Measurements from ENCODE around the gene GPR26. TPM values are rescaled to one million over a fixed set of nuclear protein-coding genes. Genes with fewer than 3 reads are reported as not detected.

GPR26 gene
- total RNA-seq, 1 experiment from 2014 or later, result 0.07 TPM

- Histone ChIP-seq H4K20me1 (ENCODE audit: control insufficient read depth, insufficient read depth, insufficient read length) (no peaks in the 10 kb centered on the region), H3K27me3 (ENCODE audit: insufficient read depth, low read length) (no peaks in the 10 kb centered on the region), H3K18ac (ENCODE audit: insufficient read length, low read depth, low read length) (peak overlapping the region; percentile 19), H3T11ph (ENCODE audit: low read length) (no peak overlapping the region), H3K4me1 (ENCODE audit: insufficient read depth, low read length) (peaks cover 10% of the 10 kb centered on the region; the same call in 1 of the 2 replicates), H3K56ac (ENCODE audit: insufficient read length, low read depth, low read length) (no peak overlapping the region), H2AK5ac (ENCODE audit: insufficient read length, low read length) (no peak overlapping the region), H2BK120ac (ENCODE audit: low read depth, low read length, poor library complexity, severe bottlenecking) (no peak overlapping the region), H3K9me3 (ENCODE audit: control insufficient read depth, low read depth, low read length) (no peaks in the 10 kb centered on the region), H3K23ac (ENCODE audit: insufficient read length, low read depth, low read length) (no peak overlapping the region), H2BK20ac (ENCODE audit: low read depth, low read length, poor library complexity, severe bottlenecking) (no peak overlapping the region), H3K79me2 (ENCODE audit: insufficient read depth, low read length) (no peaks in the 10 kb centered on the region), H3K79me1 (ENCODE audit: insufficient read depth, low read depth, low read length, poor library complexity, severe bottlenecking) (no peaks in the 10 kb centered on the region), H3K4me2 (ENCODE audit: insufficient read depth, insufficient read length, low read length) (no peak overlapping the region), H2BK5ac (ENCODE audit: insufficient read length, low read length) (no peak overlapping the region), H3K27ac (ENCODE audit: insufficient read length, low read depth, low read length) (no peak overlapping the region), H2BK15ac (ENCODE audit: low read depth, low read length) (no peak overlapping the region), H2BK12ac (ENCODE audit: insufficient read length, low read depth, low read length) (no peak overlapping the region), H3K14ac (ENCODE audit: insufficient read depth, low read length) (0 out of 2 replicates have a peak overlapping the region, but pooled peaks have one; percentile 32), H3K23me2 (ENCODE audit: insufficient read length, low read depth, low read length, poor library complexity, severe bottlenecking) (no peaks in the 10 kb centered on the region), H4K91ac (ENCODE audit: insufficient read length, low read depth, low read length) (no peak overlapping the region), H2AFZ (ENCODE audit: low read length) (no peak overlapping the region), H4K5ac (ENCODE audit: insufficient read length, low read depth, low read length) (no peak overlapping the region), H3K4ac (ENCODE audit: low read depth, low read length) (no peak overlapping the region), H4K8ac (replicated peaks; ENCODE audit: insufficient read length, low read depth, low read length) (no peak overlapping the region), H3K9ac (ENCODE audit: extremely low read depth, insufficient read length, low read length) (no peak overlapping the region)
- H3K4me1 Mint-ChIP-seq, result peaks cover 22 to 27% of the 10 kb centered on the region in 2 experiments
- H3K36me3 Mint-ChIP-seq (ENCODE audit: insufficient read depth in 1 of 3, low read depth in 3 of 3), result no peaks in the 10 kb centered on the region
- TF ChIP-seq CTCF (conservative IDR thresholded peaks at IDR 0.05), result no peak
- peak overlapping the region in 1 of 3 experiments; percentile 94; a peak in 2 of 7 replicates for H3K27ac Mint-ChIP-seq
- H3K4me3 Mint-ChIP-seq, result no peak overlapping the region
- H3K9me3 Mint-ChIP-seq, result no peaks in the 10 kb centered on the region
- DNase-seq, result no peak
- H3K27me3 Mint-ChIP-seq (ENCODE audit: low read depth), result peaks cover 2% of the 10 kb centered on the region
- WGBS (ENCODE audit: extremely low coverage, insufficient read length, low lambda C conversion rate), result no CpG with 5 or more reads among the region's 10 CpGs
These were observed 76.7 kb downstream of the GPR26 start for GRCh38 chr10:123742751-123743440.

Data from H9 (cell line).